ENCODE measurements around the gene DICER1.

- no peak for TF ChIP-seq POLR2AphosphoS5 (IDR thresholded peaks at IDR 0.05; ENCODE audit: low read depth, low read length)
- TF ChIP-seq TAF1 (IDR thresholded peaks at IDR 0.05; ENCODE audit: low read depth, low read length): no peak
- TF ChIP-seq POU2F2 (IDR thresholded peaks at IDR 0.05; ENCODE audit: low read depth, low read length): no peak
- TF ChIP-seq POLR2A (IDR thresholded peaks at IDR 0.05; ENCODE audit: low read depth, low read length): no peak
- no peak for TF ChIP-seq SPI1 (IDR thresholded peaks at IDR 0.05; ENCODE audit: low read depth, low read length)
- TF ChIP-seq PAX5 (IDR thresholded peaks at IDR 0.05; ENCODE audit: insufficient read depth, low read length, severe bottlenecking): no peak
These were observed 54.7 kb downstream of the DICER1 start for GRCh38 chr14:95102680-95103044.

Data from GM12891 (cell line).